ENCODE measurements around the gene SMTNL2. TPM values are rescaled to one million over a fixed set of nuclear protein-coding genes. Genes with fewer than 3 reads are reported as not detected.
"Not testable (repeated sequence)": the region's sequence is repeated elsewhere in the genome, so short reads cannot be mapped to it uniquely, and the experiment has no call there.

Gene SMTNL2
- polyA plus RNA-seq, 6 donors from 2014 or later, result not detected

- H3K27me3 Mint-ChIP-seq, result peaks cover 8 to 41% (median 32%) of the 10 kb centered on the region in 3 donors
- no peak for DNase-seq
- H3K4me3 Mint-ChIP-seq, result no peak overlapping the region
- no peaks in the 10 kb centered on the region for H3K9me3 Mint-ChIP-seq
- ATAC-seq (ENCODE audit: low read depth in 2 of 2), result no peak
- H3K4me1 Mint-ChIP-seq, result no peaks in the 10 kb centered on the region
- H3K27ac Mint-ChIP-seq, result no peak overlapping the region
- H3K36me3 Mint-ChIP-seq, result no peaks in the 10 kb centered on the region
Observed at GRCh38 chr17:4576729-4577322, 7.5 kb upstream of the SMTNL2 start.

GRCh38 chr17:4577386-4577993 is 6.8 kb upstream of the SMTNL2 start:
- Mint-ChIP-seq H3K27me3 (peaks cover 8 to 47% (median 39%) of the 10 kb centered on the region in 3 donors), H3K4me3 (no peak overlapping the region), H3K4me1 (no peaks in the 10 kb centered on the region), H3K36me3 (no peaks in the 10 kb centered on the region), H3K9me3 (no peaks in the 10 kb centered on the region), H3K27ac (no peak overlapping the region)
- DNase-seq (no peak), ATAC-seq (ENCODE audit: low read depth in 2 of 2) (no peak)

DNA sequence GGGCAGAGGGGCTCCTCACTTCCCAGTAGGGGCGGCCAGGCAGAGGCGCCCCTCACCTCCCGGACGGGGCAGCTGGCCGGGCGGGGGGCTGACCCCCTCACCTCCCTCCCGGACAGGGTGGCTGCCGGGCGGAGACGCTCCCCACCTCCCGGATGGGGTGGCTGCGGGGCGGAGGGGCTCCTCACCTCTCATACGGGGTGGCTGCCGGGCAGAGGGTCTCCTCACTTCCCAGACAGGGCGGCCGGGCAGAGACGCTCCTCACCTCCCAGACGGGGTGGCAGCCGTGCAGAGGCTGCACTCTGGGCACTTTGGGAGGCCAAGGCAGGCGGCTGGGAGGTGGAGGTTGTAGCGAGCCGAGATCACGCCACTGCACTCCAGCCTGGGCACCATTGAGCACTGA is 6.0 kb upstream of the SMTNL2 start:
- ATAC-seq (ENCODE audit: low read depth in 2 of 2); H3K27ac Mint-ChIP-seq; H3K9me3 Mint-ChIP-seq; H3K4me3 Mint-ChIP-seq; H3K36me3 Mint-ChIP-seq; H3K4me1 Mint-ChIP-seq; DNase-seq: not testable (repeated sequence)
- peaks cover 13 to 52% (median 47%) of the 10 kb centered on the region in 3 donors for H3K27me3 Mint-ChIP-seq

GRCh38 chr17:4579678-4580077 is 4.7 kb upstream of the SMTNL2 start:
- H3K4me1 Mint-ChIP-seq, result peaks cover 6 to 7% (median 7%) of the 10 kb centered on the region in 3 donors
- DNase-seq, result no peak
- H3K27ac Mint-ChIP-seq, result no peak overlapping the region
- no peak overlapping the region for H3K4me3 Mint-ChIP-seq
- ATAC-seq (ENCODE audit: low read depth in 2 of 2), result no peak
- peaks cover 13 to 59% (median 54%) of the 10 kb centered on the region in 3 donors for H3K27me3 Mint-ChIP-seq
- no peaks in the 10 kb centered on the region for H3K9me3 Mint-ChIP-seq
- no peaks in the 10 kb centered on the region for H3K36me3 Mint-ChIP-seq

- Mint-ChIP-seq H3K27me3 (peaks cover 13 to 57% (median 51%) of the 10 kb centered on the region in 3 donors), H3K9me3 (no peaks in the 10 kb centered on the region), H3K36me3 (no peaks in the 10 kb centered on the region), H3K4me3 (no peak overlapping the region), H3K27ac (no peak overlapping the region), H3K4me1 (peaks cover 6 to 7% (median 7%) of the 10 kb centered on the region in 3 donors)
- no peak for DNase-seq
- ATAC-seq (ENCODE audit: low read depth in 2 of 2), result no peak
Observed at GRCh38 chr17:4580291-4580690, 4.0 kb upstream of the SMTNL2 start.

DNA sequence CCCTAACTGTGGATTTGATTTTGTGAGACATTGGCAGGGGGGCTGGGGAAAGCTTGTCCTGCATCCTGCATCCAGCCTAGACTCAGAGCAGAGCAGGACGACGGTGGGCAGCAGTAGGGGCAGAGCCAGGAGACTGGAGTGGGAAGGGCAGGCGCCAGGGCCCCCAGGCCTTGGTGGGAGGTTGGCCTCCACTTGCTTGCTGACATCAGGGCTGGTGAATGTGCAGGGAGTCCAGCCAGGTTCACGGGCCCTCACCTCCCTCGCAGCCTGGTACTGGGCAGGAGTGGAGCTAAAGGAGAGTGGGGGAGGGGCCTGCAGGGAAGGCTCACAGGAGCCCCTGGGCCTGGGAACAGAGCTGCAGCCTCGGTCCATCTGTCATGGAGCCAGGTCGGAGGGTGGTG is 2.2 kb upstream of the SMTNL2 start:
- Mint-ChIP-seq H3K27me3 (peaks cover 19 to 66% (median 65%) of the 10 kb centered on the region in 3 donors), H3K9me3 (no peaks in the 10 kb centered on the region), H3K4me3 (peak overlapping the region in 1 of 8 donors; percentile 74), H3K4me1 (peaks cover 6 to 7% (median 7%) of the 10 kb centered on the region in 3 donors), H3K27ac (no peak overlapping the region), H3K36me3 (no peaks in the 10 kb centered on the region)
- ATAC-seq (ENCODE audit: low read depth in 2 of 2) (no peak), DNase-seq (no peak)

GRCh38 chr17:4582691-4583090 is 1.6 kb upstream of the SMTNL2 start:
- Mint-ChIP-seq H3K27me3 (peaks cover 19 to 68% (median 67%) of the 10 kb centered on the region in 3 donors), H3K4me1 (peaks cover 6 to 7% (median 7%) of the 10 kb centered on the region in 3 donors), H3K36me3 (no peaks in the 10 kb centered on the region), H3K4me3 (peak overlapping the region in 2 of 8 donors; percentile 15 to 53), H3K27ac (peak overlapping the region in 1 of 6 donors; percentile 32), H3K9me3 (no peaks in the 10 kb centered on the region)
- ATAC-seq (ENCODE audit: low read depth in 2 of 2) (no peak), DNase-seq (no peak)

DNA sequence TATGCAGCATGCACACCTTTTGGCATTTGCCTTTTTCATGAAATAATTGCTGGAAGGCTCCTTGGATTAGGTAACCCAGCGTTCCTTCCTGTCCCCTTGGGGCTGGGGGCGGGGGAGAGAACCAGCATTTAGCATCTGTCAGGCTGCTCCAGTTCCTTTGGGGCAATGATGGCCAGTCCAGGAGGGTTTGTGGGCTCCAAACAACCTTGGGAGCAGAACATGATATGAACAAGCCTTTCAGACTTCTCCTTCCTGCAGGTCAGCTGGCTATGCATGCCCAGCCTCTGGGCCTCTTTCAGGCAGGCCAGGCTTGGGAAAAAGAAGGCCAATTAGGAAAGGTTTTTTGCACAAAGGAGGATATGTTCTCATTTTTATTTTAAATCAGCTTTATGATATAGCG is 1.1 kb upstream of the SMTNL2 start:
- H3K36me3 Mint-ChIP-seq, result no peaks in the 10 kb centered on the region
- H3K27me3 Mint-ChIP-seq, result peaks cover 19 to 73% (median 67%) of the 10 kb centered on the region in 3 donors
- no peak overlapping the region for H3K27ac Mint-ChIP-seq
- H3K4me1 Mint-ChIP-seq, result peaks cover 6 to 7% (median 7%) of the 10 kb centered on the region in 3 donors
- H3K9me3 Mint-ChIP-seq, result no peaks in the 10 kb centered on the region
- no peak for DNase-seq
- peak overlapping the region; percentile 24 to 90 (median 71) for H3K4me3 Mint-ChIP-seq
- ATAC-seq (ENCODE audit: low read depth in 2 of 2), result no peak

- peaks cover 6 to 7% (median 7%) of the 10 kb centered on the region in 3 donors for H3K4me1 Mint-ChIP-seq
- ATAC-seq (ENCODE audit: low read depth in 2 of 2) (peak; percentile 67 to 75), DNase-seq (no peak)
- H3K9me3 Mint-ChIP-seq, result no peaks in the 10 kb centered on the region
- H3K4me3 Mint-ChIP-seq, result peak overlapping the region; percentile 24 to 92 (median 85)
- H3K36me3 Mint-ChIP-seq, result no peaks in the 10 kb centered on the region
- H3K27ac Mint-ChIP-seq, result peak overlapping the region in 1 of 6 donors; percentile 40
- H3K27me3 Mint-ChIP-seq, result peaks cover 19 to 78% (median 67%) of the 10 kb centered on the region in 3 donors
Observed at GRCh38 chr17:4583782-4584100, 588 bp upstream of the SMTNL2 start.

- H3K9me3 Mint-ChIP-seq, result no peaks in the 10 kb centered on the region
- peak overlapping the region; percentile 27 to 81 (median 70) for H3K4me3 Mint-ChIP-seq
- peaks cover 6 to 7% (median 7%) of the 10 kb centered on the region in 3 donors for H3K4me1 Mint-ChIP-seq
- no peak for DNase-seq
- no peaks in the 10 kb centered on the region for H3K36me3 Mint-ChIP-seq
- H3K27me3 Mint-ChIP-seq, result peaks cover 19 to 84% (median 63%) of the 10 kb centered on the region in 3 donors
- ATAC-seq (ENCODE audit: low read depth in 2 of 2), result no peak
- H3K27ac Mint-ChIP-seq, result no peak overlapping the region
Observed at GRCh38 chr17:4584917-4585637, 748 bp downstream of the SMTNL2 start.

GRCh38 chr17:4585638-4585994 is 1.3 kb downstream of the SMTNL2 start:
- Mint-ChIP-seq H3K27me3 (peaks cover 19 to 86% (median 65%) of the 10 kb centered on the region in 3 donors), H3K27ac (no peak overlapping the region), H3K36me3 (no peaks in the 10 kb centered on the region), H3K9me3 (no peaks in the 10 kb centered on the region), H3K4me3 (peak overlapping the region in 6 of 8 donors; percentile 25 to 81 (median 70)), H3K4me1 (peaks cover 6 to 7% (median 7%) of the 10 kb centered on the region in 3 donors)
- ATAC-seq (ENCODE audit: low read depth in 2 of 2) (no peak), DNase-seq (no peak)

GRCh38 chr17:4586043-4586442 is 1.7 kb downstream of the SMTNL2 start:
- H3K9me3 Mint-ChIP-seq, result no peaks in the 10 kb centered on the region
- H3K4me1 Mint-ChIP-seq, result peaks cover 6 to 7% (median 7%) of the 10 kb centered on the region in 3 donors
- H3K36me3 Mint-ChIP-seq, result no peaks in the 10 kb centered on the region
- peak overlapping the region in 6 of 8 donors; percentile 20 to 72 (median 48) for H3K4me3 Mint-ChIP-seq
- peak overlapping the region in 1 of 6 donors; percentile 15 for H3K27ac Mint-ChIP-seq
- H3K27me3 Mint-ChIP-seq, result peaks cover 16 to 87% (median 65%) of the 10 kb centered on the region in 3 donors
- ATAC-seq (ENCODE audit: low read depth in 2 of 2) (no peak), DNase-seq (no peak)

DNA sequence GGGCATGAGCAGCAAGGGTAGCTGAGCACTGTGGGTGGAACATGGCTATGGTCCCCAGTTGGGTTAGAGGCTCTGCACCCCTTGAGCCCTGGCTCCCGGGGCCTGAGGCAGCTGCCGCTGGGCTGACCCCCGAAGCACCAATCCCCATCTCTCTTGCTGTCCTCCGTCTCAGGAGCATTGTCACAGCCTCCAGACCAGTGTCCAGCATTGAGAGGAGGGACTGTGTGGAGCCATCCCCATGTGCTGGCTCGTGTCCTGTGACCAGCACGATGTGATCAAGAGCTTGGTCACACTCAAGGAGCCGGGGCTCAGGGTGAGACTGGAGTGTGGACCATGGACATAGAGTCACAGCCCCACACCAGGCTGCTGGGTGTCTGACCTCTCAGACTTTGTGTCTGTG is 2.9 kb downstream of the SMTNL2 start:
- no peak for ATAC-seq (ENCODE audit: low read depth in 2 of 2)

More for the DNA sequence above, 2.9 kb downstream of the SMTNL2 start:
- no peaks in the 10 kb centered on the region for H3K36me3 Mint-ChIP-seq
- no peak for DNase-seq
- peaks cover 11 to 79% (median 55%) of the 10 kb centered on the region in 3 donors for H3K27me3 Mint-ChIP-seq
- H3K27ac Mint-ChIP-seq, result peak overlapping the region in 1 of 6 donors; percentile 20
- H3K9me3 Mint-ChIP-seq, result no peaks in the 10 kb centered on the region
- H3K4me3 Mint-ChIP-seq, result no peak overlapping the region
- H3K4me1 Mint-ChIP-seq, result peaks cover 6 to 7% (median 7%) of the 10 kb centered on the region in 3 donors

Data from naive B cell (primary cell).